PC-9 (cell line): ENCODE results near the gene MATN1.

Experiments
- CTCF ChIP-seq: fragments of 200-600 bp; sonication (generic); conservative IDR thresholded peaks from 2 replicates; pipeline ENCODE4 v1.6.1; 2017; ENCODE audit warnings: mixed run types, antibody characterized with exemption, mild to moderate bottlenecking, moderate library complexity
- EZH2 ChIP-seq: fragments of 200-600 bp; sonication (generic); IDR thresholded peaks from 2 replicates; pipeline ENCODE4 v1.8.0; 2017; ENCODE audit warnings: antibody characterized with exemption, low read depth

- no peak for TF ChIP-seq CTCF
- TF ChIP-seq EZH2 = no peak
Observed at GRCh38 chr1:30742963-30743559, 19.7 kb upstream of the MATN1 start.
